ENCODE data around the gene PCDH9.

PCDH9 gene

GRCh38 chr13:66704110-66704509 lies 526.0 kb downstream of the PCDH9 start:
- DNase-seq: no peak

GRCh38 chr13:66703597-66703996 lies 526.5 kb downstream of the PCDH9 start:
- DNase-seq: no peak

GRCh38 chr13:66700117-66700601 lies 530.0 kb downstream of the PCDH9 start:
- DNase-seq: no peak

GRCh38 chr13:66693656-66694055 lies 536.5 kb downstream of the PCDH9 start:
- no peak for DNase-seq

- DNase-seq: no peak
These were observed 539.0 kb downstream of the PCDH9 start for GRCh38 chr13:66691149-66691548.

- no peak for DNase-seq
These were observed 540.5 kb downstream of the PCDH9 start for GRCh38 chr13:66689628-66690027.

- DNase-seq: no peak
These were observed 541.0 kb downstream of the PCDH9 start for GRCh38 chr13:66689037-66689619.

GRCh38 chr13:66681403-66681802 lies 548.7 kb downstream of the PCDH9 start:
- no peak for DNase-seq

GRCh38 chr13:66680031-66680430 lies 550.1 kb downstream of the PCDH9 start:
- DNase-seq: no peak

- DNase-seq: no peak
These were observed 554.5 kb downstream of the PCDH9 start for GRCh38 chr13:66675620-66676019.

GRCh38 chr13:66673401-66673800 lies 556.7 kb downstream of the PCDH9 start:
- DNase-seq: no peak

GRCh38 chr13:66665991-66666390 lies 564.1 kb downstream of the PCDH9 start:
- no peak for DNase-seq

- DNase-seq: no peak
These were observed 566.4 kb downstream of the PCDH9 start for GRCh38 chr13:66663711-66664110.

GRCh38 chr13:66663206-66663605 lies 566.9 kb downstream of the PCDH9 start:
- DNase-seq: no peak

GRCh38 chr13:66661336-66661735 lies 568.8 kb downstream of the PCDH9 start:
- no peak for DNase-seq

GRCh38 chr13:66660468-66660813 lies 569.7 kb downstream of the PCDH9 start:
- no peak for DNase-seq

GRCh38 chr13:66659701-66660467 lies 570.3 kb downstream of the PCDH9 start:
- DNase-seq: no peak

- DNase-seq: no peak
These were observed 570.9 kb downstream of the PCDH9 start for GRCh38 chr13:66659286-66659685.

GRCh38 chr13:66657165-66657881 lies 572.8 kb downstream of the PCDH9 start:
- DNase-seq: no peak

- DNase-seq: no peak
These were observed 574.2 kb downstream of the PCDH9 start for GRCh38 chr13:66655847-66656454.

GRCh38 chr13:66644855-66645460 lies 585.2 kb downstream of the PCDH9 start:
- DNase-seq: no peak

GRCh38 chr13:66640231-66640630 lies 589.9 kb downstream of the PCDH9 start:
- DNase-seq: no peak

- no peak for DNase-seq
These were observed 591.1 kb downstream of the PCDH9 start for GRCh38 chr13:66639044-66639443.

Data from stimulated activated CD4-positive, alpha-beta T cell treated with anti-CD3 and anti-CD28 coated beads, Interleukin-1b, Interleukin-23, amount 100 ng/mL, for 48 hours (primary cell).